GM18519 (cell line): Measurements from ENCODE around the gene FHIT.
"Not testable (repeated sequence)": the region's sequence is repeated elsewhere in the genome, so short reads cannot be mapped to it uniquely, and the experiment has no call there.

Source experiments
- ATAC-seq: cut with Tn5 transposase; IDR thresholded peaks from one replicate; pipeline ENCODE4 v1.9.1; 2021; ENCODE audit warnings: mild to moderate bottlenecking, moderate library complexity; ENCODE audit not compliant: unreplicated experiment, low FRiP score

The FHIT gene

GRCh38 chr3:60952055-60952454 is 299.2 kb downstream of the FHIT start:
- no peak for ATAC-seq

DNA sequence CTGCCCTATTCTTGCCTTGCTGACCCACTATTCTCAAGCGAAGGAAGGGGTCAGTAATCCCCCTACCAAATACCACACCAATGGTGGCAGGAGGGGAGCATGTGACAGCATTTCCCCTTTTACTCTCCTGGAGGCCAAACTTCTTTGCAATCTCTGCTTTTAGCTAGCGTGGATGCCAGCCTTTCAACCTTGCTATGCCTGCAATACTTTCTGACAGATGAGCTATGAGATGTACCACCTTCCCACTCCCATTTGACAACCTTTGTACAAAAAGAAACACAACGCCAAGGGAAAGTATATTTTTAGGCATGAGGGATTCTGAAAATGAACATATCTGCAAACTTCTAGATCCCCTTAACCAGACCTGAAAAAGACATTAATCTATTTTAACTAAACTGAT is 302.1 kb downstream of the FHIT start:
- no peak for ATAC-seq

GRCh38 chr3:60948488-60948887 is 302.8 kb downstream of the FHIT start:
- no peak for ATAC-seq

- ATAC-seq, result no peak
These were observed 315.5 kb downstream of the FHIT start for GRCh38 chr3:60935709-60936108.

DNA sequence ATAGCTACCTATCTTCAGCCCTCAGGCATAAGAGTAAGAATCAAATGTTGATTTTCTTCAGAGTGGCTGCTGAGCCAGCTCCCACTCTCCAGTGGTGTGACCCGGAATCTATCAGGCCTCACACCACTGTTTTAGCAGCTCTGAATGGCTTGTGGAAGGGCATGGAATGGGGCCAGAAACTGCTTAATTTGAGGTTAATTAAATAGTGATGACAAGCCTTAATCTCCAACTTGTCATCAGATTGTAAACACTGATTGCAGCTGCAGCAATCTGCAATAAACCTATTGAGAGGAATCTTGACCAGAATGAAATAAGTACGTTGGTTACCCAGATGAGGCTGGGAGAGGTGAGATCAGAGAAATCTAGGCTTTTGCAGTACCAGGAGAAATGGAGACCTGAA is 317.4 kb downstream of the FHIT start:
- no peak for ATAC-seq

- ATAC-seq, result no peak
These were observed 318.6 kb downstream of the FHIT start for GRCh38 chr3:60932643-60933042.

DNA sequence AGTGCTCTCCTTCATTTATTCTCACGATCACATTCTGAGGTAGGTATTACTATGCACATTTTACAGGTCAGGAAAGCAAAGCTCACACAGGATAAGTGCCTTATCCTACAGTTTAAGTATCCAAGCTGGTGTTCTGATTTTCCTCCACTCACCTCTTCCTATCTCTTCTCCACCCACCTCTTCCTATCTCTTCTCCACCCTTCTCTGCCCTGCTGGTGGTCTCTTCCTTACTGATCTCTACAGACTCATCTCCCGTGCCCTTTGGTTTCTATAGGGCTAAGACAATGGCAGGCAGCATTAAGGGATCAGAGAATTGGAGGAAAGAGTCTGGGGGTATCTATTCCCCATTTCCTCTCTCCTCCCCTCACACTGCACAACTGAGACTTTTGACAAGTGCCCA is 319.1 kb downstream of the FHIT start:
- no peak for ATAC-seq

- ATAC-seq, result no peak
These were observed 319.8 kb downstream of the FHIT start for GRCh38 chr3:60931452-60931851.

DNA sequence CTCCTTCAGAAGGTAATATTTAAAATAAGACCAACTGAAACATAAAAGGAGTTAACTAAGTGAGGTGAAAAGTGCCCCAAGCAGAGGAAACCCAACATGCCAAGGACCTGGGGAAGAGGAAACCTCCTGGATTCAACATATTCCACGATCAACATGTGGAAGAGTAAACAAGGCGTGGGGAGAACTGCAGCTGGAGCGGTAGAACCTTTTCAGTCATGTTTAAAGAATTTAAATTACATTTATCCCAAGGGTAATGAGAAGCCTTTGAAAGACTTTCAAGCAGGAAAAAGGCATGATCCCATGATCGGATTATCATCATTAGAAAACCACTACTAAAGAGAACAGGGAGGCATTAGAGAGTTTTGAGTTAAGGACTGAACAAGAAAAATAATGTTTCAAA is 330.7 kb downstream of the FHIT start:
- no peak for ATAC-seq

DNA sequence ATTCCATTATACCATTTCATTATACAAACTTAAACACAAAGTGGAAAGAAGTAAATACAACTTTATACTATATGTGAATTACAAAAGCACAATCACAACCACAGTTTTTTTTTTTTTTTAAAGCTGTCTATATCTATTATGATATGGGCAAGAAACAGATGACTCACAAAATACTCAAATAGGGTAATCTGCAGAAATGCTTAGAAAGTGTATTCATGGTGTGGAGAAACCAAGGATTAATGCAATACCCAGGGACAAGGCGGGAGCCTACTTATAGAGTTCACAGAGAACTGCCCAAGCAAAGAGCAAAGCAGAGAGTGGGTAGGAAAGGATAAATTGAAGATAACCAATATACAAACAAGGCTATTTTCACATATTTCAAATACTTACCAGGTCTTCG is 332.0 kb downstream of the FHIT start:
- ATAC-seq, result no peak

DNA sequence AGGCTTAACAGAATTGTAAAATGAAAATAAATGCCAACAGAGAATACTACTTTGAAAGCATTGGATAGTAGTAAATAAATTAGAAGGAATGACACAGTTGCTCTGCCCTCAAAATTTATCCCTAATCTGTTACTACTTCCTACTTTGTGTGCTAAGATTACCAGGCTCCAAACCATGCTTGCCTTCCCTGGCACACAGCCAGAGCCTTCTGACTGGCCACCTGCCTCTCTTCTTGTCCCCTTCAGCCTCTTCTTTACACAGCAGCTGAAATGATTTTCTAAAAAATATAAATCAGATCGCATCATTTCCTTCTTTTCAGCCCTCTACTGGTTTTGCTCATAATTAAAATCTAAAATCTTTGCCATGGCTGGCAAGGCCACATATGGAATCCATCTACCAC is 334.1 kb downstream of the FHIT start:
- ATAC-seq, result no peak

GRCh38 chr3:60916546-60916945 is 334.7 kb downstream of the FHIT start:
- ATAC-seq, result no peak

DNA sequence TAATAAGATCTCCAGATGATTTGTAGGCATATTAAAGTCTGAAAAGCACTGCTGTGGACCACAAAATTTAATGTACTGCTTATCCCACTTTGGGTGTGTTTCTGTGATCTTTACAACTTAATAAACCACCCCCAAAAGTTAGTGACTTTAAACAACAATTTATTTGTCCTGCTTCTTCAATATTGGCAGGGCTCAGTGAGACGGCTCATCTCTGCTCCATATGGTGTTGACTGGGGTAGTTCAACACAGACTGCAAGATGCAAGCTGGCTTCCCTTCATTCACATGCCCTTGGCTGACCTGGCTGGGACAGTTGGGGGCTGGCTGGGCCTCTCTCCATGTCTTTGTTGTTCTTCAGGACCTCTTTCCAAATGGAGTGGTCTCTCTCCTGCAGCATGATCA is 337.8 kb downstream of the FHIT start:
- no peak for ATAC-seq

GRCh38 chr3:60912876-60913275 is 338.4 kb downstream of the FHIT start:
- ATAC-seq, result no peak

GRCh38 chr3:60912142-60912541 is 339.1 kb downstream of the FHIT start:
- ATAC-seq, result no peak

GRCh38 chr3:60909526-60909925 is 341.7 kb downstream of the FHIT start:
- ATAC-seq, result no peak

GRCh38 chr3:60906283-60906682 is 345.0 kb downstream of the FHIT start:
- no peak for ATAC-seq

GRCh38 chr3:60898321-60898720 is 352.9 kb downstream of the FHIT start:
- ATAC-seq, result no peak

DNA sequence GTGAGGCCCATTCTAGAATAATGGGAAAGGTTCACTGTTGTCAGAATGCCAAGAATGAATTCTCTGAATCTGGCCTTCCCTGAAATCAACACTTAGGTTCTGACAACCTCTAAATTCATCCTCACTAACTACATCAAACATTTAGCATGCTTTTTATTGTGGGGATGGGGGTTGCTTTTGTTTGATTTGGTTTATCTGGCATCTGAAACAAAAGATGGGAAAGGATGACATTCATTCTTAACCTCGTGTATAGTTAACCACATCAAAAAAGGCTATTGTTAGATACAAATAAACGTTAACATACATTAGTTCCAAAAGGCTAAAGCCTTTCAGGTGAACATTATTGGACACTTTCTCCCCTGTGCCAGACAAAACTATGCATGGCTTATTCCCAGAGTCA is 357.3 kb downstream of the FHIT start:
- no peak for ATAC-seq

- ATAC-seq, result no peak
These were observed 361.0 kb downstream of the FHIT start for GRCh38 chr3:60890226-60890625.

GRCh38 chr3:60888952-60889351 is 362.3 kb downstream of the FHIT start:
- ATAC-seq, result not testable (repeated sequence)

DNA sequence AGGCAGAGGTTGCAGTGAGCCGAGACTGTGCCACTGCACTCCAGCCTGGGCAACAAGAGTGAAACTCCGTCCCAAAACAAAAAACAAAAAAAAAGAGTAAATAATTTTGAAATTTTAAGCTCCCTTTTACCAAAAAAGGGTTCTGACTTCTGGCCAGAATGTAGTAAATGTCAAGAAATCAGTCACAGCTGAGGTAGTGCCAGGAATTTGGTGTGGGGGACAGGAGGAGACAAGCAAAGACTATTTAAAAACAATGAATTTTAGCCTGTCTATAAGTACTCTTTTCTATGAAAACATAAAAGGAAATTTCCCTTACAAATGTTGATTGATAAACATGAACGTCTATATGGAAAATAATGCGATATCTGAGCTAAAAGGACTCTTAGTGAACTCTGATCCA is 363.7 kb downstream of the FHIT start:
- ATAC-seq, result no peak

DNA sequence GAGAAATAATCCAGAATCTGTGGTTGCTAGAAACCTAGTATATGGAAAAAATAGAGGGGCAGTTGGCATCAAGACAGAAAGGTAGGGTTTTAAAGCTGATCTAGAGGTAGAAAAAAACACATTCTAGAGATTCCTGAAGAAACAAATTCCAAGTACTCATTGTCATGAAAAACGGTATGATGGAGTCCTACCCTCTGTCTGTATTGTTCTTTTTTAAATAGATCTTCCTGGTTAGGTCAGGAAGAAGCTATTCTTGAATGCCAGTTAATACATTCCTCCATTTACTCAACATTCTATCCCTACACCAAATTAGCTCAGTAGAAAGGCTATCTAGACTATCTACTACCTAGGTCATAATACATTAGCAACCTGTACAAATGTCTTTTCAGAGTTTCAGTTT is 364.7 kb downstream of the FHIT start:
- no peak for ATAC-seq

DNA sequence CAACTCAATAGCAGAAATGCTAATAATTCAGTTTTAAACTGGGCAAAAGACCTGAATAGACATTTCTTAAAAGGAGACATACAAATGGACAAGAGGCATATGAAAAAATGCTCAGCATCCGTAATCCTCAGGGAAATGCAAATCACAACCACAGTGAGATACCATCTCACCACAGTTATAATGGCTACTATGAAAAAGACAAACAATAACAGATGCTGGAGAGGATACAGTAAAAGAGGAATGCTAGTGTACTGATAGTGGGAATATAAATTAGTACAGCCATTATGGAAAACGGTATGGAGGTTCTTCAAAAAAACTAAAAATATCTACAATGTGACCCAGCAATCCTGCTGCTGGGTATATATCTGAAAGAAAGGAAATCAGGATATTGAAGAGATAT is 367.2 kb downstream of the FHIT start:
- ATAC-seq, result no peak
